Stimulated activated CD4-positive, alpha-beta T cell treated with anti-CD3 and anti-CD28 coated beads, Interleukin-15, amount 100 ng/mL, for 48 hours (primary cell): ENCODE results near the gene SLC25A53.

Experiments
- DNase-seq, 2 donors: peaks; one replicate each; pipeline ENCODE4 v3.0.0-alpha.2; 2020; ENCODE audit warnings: low read depth in 2 of 2

SLC25A53 gene, protein sequence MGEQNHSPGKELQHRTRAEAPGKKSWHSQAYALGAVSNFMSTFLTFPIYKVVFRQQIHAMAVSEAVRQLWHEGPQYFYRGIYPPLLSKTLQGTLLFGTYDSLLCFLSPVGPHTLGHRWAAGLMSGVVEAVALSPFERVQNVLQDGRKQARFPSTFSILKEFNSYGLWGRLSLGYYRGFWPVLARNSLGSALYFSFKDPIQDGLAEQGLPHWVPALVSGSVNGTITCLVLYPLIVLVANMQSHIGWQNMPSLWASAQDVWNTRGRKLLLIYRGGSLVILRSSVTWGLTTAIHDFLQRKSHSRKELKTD

DNA sequence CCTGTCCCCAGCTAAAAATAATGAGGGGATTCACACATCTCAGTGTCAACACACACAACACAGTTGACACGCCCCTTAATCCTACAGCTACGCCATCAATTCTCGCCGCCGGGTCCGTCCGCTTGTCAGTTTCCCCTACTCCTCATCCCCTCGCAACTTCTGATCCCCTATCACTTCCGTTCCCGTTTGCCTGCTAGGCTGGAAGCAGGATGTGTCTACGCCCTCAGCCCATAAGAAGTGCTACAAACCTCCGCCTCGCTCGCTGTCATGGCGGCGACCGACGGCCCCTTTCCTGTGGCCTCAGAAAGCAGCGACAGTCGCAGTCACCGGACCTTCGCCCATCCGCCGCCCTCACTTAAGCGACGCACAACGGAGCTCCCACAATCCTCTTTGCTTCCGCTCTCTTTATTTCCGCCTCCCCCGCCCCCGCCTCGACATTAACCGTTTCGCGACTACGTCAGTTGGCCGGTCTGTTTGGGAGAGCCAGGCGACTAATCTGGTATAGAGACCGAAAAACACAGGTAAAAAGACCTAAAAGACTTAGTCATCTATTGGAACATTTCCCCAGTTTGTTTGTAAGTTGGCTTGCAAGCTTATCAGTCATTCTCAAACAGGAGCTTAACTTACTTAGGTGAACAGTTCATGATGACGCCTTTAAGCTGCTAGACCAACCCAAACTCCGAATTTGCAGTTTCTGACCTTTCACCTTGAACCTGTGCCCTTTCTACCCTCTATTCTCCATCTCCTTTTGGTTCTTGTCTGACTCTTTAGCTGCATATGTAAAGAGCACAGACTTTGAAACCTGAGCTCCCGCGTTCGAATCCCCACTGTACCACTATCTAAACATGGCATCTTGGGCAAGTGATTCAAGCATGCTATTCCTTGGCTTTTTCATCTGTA, at the start of gene SLC25A53:
Gene SLC25A53 (minus strand): TSS at position 380 of the 900 bp plus-strand sequence. CDS start 51,752 bp downstream, outside the sequence.
- DNase-seq: peak; percentile 60 to 65

DNA sequence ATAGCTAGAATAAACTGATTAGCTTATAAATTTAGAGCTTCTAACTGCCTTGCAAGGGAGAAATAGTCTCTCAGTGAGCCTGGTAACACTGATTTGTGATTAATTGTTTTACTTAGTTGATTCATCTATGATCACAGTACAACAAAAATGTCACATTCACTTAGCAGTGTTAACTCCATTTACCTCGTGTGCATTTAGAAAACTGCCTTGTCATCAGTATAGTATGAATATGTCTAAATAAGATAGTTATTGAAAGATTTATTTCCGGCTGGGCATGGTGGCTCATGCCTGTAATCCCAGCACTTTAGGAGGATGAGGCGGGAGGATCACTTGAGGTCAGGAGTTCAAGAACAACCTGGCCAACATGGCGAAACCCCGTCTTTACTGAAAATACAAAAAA, 48.7 kb upstream of the SLC25A53 start:
- DNase-seq: no peak

DNA sequence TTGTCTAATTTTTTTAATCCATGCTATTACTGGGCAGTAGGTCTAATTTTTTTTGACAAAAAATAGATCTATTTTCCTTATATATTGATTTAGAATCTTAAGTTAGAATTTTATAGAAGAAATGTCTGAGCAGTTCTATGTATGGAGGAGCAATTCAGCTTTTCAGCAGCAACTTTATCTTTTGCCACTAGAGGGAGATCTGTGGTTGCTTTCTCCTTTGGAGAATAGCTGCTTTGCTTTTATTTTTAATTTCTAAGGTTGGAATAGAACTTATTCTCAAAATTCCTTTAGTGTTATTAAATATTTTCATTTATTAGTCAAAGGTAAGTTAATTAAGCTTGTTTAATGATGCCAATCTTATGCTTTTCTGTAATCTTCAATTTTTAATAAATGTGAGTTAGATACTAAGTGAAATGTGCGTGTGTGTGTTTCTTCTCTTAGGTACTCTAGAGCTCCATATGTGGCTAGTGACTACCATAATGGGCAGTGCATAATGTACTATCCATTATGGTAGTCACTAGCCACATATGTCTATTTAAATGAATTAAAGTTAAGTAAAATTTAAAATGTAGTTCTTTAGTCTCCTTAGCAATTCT, 38.8 kb upstream of the SLC25A53 start:
- DNase-seq: no peak

DNA sequence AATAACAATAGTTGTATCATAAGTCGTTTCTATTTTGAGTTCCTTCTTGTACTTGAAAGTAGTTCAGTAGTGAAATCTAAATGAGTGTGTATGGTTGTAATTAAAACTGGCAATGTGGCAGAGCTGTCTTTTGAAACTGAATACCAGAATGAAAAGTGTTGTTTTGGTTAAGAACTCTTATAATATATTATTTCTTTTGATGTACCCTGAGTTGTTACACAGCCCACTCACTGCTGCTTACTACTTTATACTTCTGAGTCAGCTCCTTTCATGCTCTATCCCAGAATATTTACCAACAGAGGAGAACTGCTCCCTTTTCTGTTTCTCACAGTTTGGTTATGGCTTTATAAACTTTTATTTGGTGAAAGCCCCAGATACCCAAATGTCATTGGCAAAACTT, 38.2 kb upstream of the SLC25A53 start:
- no peak for DNase-seq

DNA sequence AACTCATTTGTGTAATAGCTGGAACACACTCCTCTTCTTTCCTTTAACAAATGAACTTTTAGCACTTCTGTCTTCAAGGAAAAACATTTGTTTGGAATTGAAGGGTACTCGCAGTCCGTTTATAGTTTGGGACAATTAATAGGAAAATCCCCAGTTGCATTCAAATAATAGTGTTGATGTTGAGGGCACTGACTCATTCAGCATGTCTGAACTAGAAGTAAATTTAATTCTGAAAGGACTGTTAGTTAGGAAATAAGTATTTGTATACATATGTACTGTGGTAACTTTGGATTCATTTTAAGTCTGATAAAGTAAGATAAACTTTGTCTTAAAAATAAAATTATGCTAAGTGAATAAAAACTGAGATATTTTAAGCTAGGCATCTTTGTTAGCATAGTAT, 36.7 kb upstream of the SLC25A53 start:
- no peak for DNase-seq

DNA sequence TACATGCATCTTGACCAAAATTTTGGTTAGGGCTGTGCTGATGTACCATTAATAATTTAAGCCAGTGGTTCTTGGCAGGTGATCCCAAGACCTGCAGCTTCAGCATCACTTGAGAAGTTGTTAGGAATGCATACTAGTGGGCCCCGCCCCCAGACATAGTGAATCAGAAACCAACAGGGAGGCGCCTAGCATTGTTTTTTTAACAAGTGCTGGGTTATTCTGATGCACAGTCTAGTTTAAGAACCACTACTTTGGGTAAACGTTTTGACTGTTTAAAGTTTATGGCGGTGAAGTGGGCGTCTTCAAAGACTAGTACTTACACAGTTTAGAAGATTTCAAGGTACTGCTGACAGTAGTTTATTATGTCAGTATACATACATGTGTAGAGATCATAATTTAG, 33.0 kb upstream of the SLC25A53 start:
- DNase-seq: no peak

DNA sequence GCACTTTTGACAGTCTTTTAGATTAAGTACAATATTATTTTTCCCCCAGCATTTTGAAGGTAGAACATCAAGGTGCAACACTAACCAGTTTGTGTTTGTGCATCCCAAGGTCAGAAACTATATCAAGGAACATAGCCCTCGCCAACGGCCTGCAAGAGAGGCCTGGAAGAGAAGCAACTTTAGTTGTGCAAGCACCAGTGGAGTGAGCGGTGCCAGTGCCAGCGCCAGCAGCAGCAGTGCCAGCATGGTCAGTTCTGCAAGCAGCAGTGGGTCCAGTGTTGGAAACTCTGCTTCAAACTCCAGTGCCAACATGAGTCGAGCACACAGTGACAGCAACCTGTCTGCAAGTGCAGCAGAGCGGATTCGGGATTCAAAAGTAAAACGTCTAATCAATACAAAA, 31.1 kb upstream of the SLC25A53 start:
- no peak for DNase-seq

DNA sequence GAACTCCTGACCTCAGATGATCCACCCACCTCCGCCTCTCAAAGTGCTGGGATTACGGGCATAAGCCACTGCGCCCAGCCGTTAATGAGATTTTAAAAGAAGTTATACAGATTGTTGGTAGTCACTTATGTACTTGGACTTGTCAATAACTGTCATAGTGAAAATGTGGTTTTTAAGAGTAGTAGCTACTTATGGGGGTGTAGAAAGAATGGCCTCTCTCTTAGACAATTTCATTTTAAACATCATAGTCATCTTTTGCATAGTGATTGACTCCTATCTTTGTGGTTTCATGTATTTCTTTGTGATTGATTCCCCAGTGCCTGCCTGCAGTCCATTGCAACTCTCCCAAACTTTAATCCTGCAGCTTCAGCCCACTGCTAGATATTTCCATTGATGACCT, 26.9 kb upstream of the SLC25A53 start:
- DNase-seq: no peak

DNA sequence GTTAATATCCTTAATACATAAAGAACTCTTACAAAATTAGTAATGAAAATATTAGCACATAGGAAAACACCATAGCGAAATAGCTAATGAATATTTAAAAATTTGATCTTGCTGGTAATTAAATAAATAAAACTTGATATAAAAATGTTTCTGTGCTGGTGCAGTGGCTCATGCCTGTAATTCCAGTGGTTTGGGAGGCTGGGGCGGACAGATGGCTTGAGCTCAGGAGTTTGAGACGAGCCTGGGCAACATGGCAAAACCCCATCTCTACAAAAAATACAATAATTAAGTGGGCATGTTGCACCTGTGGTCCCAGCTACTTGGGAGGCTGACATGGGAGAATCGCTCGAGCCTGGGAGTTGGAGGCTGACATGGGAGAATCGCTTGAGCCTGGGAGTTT, 17.0 kb upstream of the SLC25A53 start:
- DNase-seq: no peak

DNA sequence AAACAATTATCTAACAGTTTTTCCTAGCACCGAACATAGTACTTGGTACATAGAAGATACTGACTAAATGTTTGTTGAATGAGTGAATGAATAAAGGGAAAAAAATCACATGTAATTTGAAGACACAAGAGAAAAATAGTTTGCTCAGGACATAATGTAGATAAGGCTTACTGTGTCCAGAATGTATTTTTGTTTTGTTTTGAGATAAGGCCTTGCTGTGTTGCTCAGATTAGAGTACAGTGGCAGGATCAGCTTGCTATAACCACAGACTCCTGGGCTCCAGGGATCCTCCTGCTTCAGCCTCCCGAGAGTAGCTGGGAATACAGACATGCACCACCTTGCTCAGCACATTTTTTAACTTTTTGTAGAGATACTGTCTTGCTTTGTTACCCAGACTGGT, 16.0 kb upstream of the SLC25A53 start:
- DNase-seq: no peak

DNA sequence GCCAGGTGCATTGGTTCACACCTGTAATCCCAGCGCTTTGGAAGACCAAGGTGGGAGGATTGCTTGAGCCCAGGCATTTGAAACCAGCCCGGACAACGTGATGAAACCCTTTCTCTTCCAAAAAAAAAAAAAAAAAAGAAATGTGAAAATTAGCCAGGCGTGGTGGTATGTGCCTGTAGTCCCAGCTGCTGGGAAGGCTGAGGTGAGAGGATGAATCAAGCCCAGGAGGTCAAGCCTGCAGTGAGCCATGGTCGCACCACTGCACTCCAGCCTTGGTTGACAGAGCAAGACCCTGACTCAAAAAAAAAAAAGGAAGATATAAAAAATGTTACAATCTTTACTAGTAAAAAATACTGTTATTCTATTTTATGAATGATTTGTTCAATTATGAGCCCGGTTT, 15.3 kb upstream of the SLC25A53 start:
- no peak for DNase-seq

DNA sequence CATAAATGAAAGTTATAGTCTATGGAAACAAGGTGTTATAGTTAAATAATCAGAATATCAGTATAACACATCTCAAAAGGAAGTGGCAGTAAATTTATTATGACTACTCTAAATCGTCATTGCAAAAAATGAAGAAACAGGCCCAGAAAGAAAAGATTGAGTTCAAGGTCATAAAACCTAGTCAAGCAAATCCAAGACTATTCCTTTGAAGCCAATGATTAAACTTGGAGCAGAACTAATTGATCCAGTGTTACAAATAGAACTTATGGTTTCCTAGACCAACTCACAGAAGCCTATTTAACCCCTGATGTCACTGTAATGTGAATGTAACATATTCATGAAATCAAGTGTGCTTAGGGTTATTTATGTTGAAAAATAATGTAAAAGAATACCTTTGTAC, 11.3 kb upstream of the SLC25A53 start:
- DNase-seq: no peak

DNA sequence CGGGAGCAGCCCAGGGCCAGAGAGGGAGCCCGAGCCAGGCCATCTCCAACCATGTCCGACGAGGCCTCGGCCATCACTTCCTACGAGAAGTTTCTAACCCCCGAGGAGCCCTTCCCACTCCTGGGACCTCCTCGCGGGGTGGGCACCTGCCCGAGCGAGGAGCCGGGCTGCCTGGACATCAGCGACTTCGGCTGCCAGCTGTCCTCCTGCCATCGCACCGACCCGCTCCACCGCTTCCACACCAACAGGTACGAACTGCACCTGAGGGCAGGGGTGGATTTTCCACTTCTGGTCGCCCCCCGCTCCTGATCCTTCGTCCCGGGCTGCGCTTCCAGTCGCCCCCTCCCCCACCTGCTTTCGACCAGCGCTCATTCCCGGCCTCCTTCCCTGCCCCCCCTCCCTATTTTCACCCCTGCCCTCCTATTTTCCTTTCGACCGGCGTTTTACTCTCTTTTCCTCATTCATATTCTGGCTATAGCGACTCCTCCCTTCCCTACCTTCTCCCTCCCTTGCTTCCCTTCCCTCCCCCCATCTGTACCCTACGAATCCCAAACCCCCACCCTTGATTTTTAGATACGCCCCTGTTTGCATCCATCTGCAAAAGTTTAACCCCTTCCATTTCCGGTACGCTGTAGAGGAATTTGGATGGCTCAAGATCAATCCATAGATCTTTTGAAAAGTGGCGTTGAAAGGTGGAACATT, 10.1 kb upstream of the SLC25A53 start:
- DNase-seq: no peak

DNA sequence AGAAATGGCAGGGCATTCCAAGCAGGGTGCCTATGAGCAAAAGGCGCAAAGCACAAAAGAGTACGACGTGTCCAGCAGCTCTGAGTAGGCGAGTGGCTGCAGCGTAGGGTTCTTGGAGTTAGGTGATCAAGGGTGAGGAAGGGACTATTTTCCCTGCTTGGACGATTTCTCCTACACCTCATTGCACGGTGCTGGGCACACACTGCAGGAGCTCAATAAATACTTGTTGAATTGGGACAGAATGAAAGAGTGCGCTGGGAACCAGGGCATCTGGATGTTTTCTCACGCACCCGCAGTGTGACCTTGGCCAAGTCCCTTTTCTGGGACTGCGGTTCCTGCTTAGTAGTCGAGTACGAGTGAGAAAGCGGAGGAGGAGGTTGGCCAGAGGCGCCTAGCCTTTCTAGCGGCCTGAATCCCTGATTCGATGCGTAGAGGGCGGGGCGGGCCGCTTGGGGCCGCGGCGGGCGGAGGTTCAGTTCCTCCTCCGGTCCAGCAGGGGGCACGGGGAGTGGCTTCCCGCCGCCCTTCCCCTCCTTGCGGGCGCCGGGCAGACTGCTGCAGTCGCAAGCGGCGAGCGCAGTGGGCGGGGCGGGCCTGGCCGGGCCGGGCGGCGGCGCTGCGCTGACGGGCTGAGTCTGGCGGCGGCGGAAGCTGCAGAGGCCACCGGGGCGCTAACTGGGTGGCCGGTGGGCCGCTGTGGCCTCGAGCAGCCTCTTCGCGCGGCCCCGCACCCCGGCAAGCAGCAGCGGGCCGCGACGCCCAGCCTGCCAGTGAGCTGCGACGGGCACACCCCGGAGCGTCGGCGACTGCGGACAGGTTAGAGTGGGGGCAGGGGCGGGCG, 9.3 kb upstream of the SLC25A53 start, which contains the start of gene FAM199X:
Gene FAM199X (plus strand): TSS at position 560 of the 841 bp plus-strand sequence. CDS start 333 bp downstream, outside the sequence.
- peak; percentile 70 to 71 for DNase-seq

DNA sequence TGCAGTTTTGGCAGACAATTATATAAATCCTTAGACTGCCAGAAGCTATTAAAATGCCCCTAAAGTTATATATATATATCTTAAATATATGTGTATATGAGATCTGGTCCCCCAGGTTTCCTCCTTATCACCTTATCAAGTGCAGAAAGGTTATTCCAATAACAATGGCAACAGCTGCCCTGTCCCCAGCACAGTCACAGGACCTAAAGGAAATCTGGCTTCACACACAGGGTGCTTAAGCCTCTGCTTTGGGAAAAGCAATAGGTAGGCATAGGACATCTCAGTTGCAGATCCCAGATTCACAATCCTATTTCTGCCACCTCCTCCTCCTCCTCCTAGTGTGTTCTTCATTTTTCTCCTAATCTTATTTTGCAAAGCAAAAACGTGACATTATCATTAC, 5.8 kb downstream of the SLC25A53 start:
- DNase-seq: no peak

DNA sequence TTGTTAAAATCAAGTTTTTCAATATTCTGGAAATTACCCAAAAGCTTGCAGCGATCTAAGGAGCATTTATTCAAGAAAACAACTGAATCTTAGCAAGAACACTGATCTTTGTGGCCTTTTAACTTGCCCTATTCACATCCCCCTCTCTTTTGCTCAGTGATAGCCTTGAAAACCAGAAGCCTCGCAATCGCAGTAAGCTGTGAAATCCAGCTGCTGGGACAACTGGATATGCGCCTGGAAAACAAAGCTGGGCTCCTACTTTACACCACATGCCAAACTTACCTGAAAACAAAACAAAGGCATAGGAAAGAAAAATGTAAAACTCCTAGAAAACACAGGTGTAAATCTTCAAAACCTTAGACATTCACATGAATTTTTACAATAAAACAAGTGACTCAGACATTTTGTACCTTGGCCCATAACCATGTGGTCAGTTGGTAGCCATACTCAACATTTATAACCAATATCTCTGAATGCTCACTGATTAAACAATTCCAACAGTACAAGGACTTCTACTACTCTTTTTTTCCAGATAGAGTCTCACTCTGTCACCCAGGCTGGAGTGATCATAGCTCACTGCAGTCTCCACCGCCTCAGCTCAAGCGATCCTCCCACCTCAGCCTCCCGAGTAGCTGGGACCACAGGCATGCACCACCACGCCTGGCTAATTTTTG, 15.6 kb downstream of the SLC25A53 start:
- no peak for DNase-seq

DNA sequence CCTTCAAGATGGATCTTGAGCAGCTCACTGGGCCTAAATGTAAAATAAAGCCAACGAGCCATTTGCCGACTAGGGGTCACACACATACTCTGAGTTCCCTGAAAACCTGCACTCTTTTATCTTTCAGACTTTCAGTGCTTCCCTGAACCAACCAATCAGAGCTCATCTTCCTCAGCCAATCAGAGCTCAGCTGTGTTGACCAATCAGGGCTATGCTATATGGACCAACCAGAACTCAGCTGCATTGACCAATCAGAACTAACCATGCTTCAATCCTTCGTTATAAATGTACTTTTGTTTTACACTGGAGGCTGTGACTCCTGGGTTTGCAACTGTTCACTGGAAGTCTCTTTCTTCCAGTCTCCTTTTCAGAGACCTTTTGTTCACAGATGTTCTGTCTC, 19.3 kb downstream of the SLC25A53 start:
- no peak for DNase-seq

DNA sequence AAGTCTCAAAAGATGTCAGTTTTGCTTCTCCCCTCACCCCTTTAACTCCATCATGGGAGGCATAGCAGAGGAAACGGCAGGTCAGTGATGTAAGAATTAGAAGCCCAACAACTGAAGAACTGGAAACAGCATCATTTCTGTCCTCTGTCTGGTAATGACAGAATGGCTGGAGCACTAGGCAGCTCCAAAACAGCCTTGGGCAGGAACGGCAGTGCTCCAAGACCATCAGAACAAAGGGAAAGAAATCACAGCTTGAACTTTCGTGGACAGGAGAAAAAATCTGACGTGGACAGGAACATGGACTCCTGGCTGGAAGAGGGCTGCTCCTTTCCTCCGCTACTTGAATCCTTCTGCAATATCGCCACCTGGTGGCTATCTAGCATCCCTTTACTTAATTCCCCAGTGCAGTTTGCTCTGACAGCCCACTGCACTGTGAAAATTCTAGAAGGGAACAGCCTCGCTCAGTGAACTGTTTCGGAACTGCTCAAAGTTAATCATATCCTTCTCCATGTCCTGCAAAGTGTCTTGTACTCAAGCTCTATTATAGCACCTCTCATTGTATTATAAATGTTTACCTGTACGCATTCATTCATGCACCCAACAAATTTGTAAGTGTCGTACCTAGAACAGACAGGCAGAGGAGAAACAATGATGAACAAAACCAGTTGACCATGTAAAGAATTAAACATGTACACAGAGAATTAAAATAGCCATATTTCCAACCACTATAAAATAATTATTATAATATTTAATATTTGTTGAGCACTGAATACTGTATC, 20.4 kb downstream of the SLC25A53 start:
- peak in 1 of 2 donors; percentile 50 for DNase-seq

DNA sequence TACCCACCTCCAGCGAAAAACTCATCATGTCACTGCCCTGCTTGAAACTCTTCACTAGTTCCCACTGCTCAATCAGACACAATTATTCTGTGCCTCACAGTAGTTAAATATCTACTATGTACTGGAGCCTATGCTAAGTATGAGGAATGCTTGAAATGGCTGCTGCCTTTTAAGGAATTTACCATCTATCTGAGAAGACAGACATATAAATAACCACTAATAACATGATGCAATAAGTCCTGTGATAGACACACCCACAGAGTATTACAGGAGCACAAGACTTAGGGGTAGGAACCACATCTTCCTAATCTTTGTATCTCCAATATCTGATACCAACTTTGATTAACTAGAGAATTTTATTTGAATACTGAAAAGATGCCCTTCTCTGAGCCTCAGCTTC, 21.1 kb downstream of the SLC25A53 start:
- no peak for DNase-seq
